Transverse colon (tissue), 4 donors: ENCODE measurements around the gene VBP1. TPM values are rescaled to one million over a fixed set of nuclear protein-coding genes. Genes with fewer than 3 reads are reported as not detected.

Source experiments
- DNase-seq: peaks from one replicate; pipeline ENCODE4 v3.0.0-alpha.2; 2019
- H3K27ac ChIP-seq, 4 donors: fragments of 200-600 bp; sonication (generic); 2 replicates each; pipeline ENCODE4 v1.5.1; 2016 to 2018; ENCODE audit warnings: inconsistent platforms in 4 of 4
- H3K27me3 ChIP-seq: fragments of 200-600 bp; sonication (generic); 2 replicates; pipeline ENCODE4 v1.5.1; 2017; ENCODE audit warnings: inconsistent platforms
- H3K36me3 ChIP-seq, 4 donors: fragments of 200-600 bp; sonication (generic); 2 replicates each; pipeline ENCODE4 v1.5.1; 2017 to 2019; ENCODE audit warnings: inconsistent platforms in 4 of 4
- H3K4me1 ChIP-seq, 4 donors: fragments of 200-600 bp; sonication (generic); 2 replicates each; pipeline ENCODE4 v1.5.1; 2017 to 2020; ENCODE audit warnings: inconsistent platforms in 4 of 4
- H3K4me3 ChIP-seq, 4 donors: fragments of 200-600 bp; sonication (generic); 1 replicate in 1 of 4; 2 replicates in 3 of 4; pipeline versions ENCODE4 v1.5.1 to v1.6.1; 2017 to 2019; ENCODE audit warnings: inconsistent platforms in 4 of 4
- H3K9me3 ChIP-seq, 2 donors: fragments of 200-600 bp; sonication (generic); 2 replicates each; pipeline ENCODE4 v1.5.1; 2017 to 2019; ENCODE audit warnings: inconsistent platforms in 2 of 2
- EP300 ChIP-seq: sonication (generic); formaldehyde crosslinking; IDR thresholded peaks from one replicate; pipeline ENCODE4 v1.6.1; 2017; ENCODE audit warnings: antibody characterized with exemption, low read depth
- POLR2A ChIP-seq: fragments of 450-650 bp; IDR thresholded peaks from one replicate; pipeline ENCODE4 v1.6.1; 2016; ENCODE audit warnings: antibody characterized with exemption, mild to moderate bottlenecking, moderate library complexity
- POLR2AphosphoS5 ChIP-seq, 3 donors: sonication (generic); formaldehyde crosslinking; IDR thresholded peaks; one replicate each; pipeline ENCODE4 v1.6.1; 2016; ENCODE audit warnings: antibody characterized with exemption in 3 of 3
- WGBS, 2 donors: methylation state at CpG; one replicate each; pipeline ENCODE4 v1.1.5; 2018; ENCODE audit warnings: low coverage in 1 of 2; 5-methylcytosine and 5-hydroxymethylcytosine counted together
- in situ Hi-C, 4 donors: fragments of 200-750 bp; cut with MboI; loops; one replicate each; pipeline versions ENCODE4 v1.15.0 to v1.15.1; 2017; ENCODE audit warnings: low sequenced_read_pairs in 3 of 4, low pct_ligation_motif_present in 1 of 4, low pct_unique_long_range_greater_than_20kb in 1 of 4
- intact Hi-C: fragments of 100-400 bp; cut with DNase I; formaldehyde crosslinking; loops from one replicate; pipeline ENCODE4 v1.15.1; 2023; ENCODE audit warnings: low total_unique reads
- total RNA-seq, 4 donors: library from RNA; depleted of rRNA; stranded (reverse); fragments of >200 nt; gene quantifications; one replicate each; pipeline ENCODE4 v1.1.0, GENCODE V29; 2016
- TF ChIP-seq, protein P1 (sequence below), 5 experiments: fragments of 200-600 bp in 3 of 5; fragments of 450-650 bp in 2 of 5; sonication (generic) in 3 of 5; IDR thresholded peaks; 1 replicate in 2 of 5; 2 replicates in 3 of 5; pipeline ENCODE4 v1.5.1; 2016 to 2017; ENCODE audit warnings: antibody characterized with exemption in 5 of 5, inconsistent platforms in 3 of 5, mild to moderate bottlenecking in 2 of 5, moderate library complexity in 1 of 5

The VBP1 gene, protein sequence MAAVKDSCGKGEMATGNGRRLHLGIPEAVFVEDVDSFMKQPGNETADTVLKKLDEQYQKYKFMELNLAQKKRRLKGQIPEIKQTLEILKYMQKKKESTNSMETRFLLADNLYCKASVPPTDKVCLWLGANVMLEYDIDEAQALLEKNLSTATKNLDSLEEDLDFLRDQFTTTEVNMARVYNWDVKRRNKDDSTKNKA
- 10 to 100 TPM in 3 of 4 donors, 1 to 10 TPM in 1; 6.0 to 24.5 (median 22.3) TPM for total RNA-seq

DNA sequence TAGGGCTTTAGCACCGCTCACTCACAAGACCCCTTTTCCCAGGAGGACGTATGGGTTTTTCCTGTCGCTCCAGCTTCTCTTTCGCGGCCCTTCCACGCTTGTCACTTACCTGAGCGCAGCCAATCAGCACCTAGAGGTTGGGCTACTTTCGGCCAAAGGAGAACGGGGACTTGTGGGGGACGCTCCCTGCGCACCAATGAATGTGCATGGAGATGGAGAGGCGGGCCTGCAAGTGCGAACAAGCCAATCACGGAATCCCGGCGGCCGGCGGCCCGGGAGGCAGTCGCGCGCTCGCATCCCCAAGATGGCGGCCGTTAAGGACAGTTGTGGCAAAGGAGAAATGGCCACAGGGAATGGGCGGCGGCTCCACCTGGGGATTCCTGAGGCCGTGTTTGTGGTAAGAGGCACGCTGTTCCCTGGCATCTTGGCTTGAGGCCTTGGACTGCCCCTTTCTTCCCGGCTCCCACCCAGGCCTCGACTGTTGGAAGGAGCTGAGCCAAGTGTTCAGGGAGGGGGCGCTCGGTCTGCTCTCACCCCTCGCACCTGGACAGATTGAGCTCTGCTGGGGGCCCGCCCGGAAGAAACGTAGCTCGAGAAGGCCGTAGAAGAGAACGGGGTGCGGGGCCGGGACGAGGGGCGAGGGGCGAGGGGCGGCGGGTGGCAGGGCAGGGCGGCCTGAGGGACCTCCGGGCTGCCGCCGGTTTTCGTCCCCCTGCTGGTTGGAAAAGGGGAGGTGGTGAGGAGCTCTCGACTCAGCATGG, at the start of gene VBP1:
VBP1 (plus strand) TSS at position 282 of the 761 bp plus-strand sequence; CDS start at position 305, 23 bp downstream.
- no peaks in the 10 kb centered on the region for H3K9me3 ChIP-seq
- H3K4me1 ChIP-seq, result peaks cover 0 to 19% (median 2%) of the 10 kb centered on the region in 4 donors
- peak within 1 kb of the TSS; percentile 51 to 79 (median 68) for H3K4me3 ChIP-seq
- DNase-seq, result peak; percentile 90
- 47% methylated on average over 53 of the region's 53 CpGs; no CpG with 5 or more reads in 1 of the 2 donors for WGBS, 2 donors
- intact Hi-C loops (no loop called here), in situ Hi-C loops (no loop called here)
- TF ChIP-seq POLR2AphosphoS5 (IDR thresholded peaks at IDR 0.05) (peak in 1 of 3 donors; percentile 29), POLR2A (no peak), EP300 (no peak)
- TF ChIP-seq, protein P1, sequence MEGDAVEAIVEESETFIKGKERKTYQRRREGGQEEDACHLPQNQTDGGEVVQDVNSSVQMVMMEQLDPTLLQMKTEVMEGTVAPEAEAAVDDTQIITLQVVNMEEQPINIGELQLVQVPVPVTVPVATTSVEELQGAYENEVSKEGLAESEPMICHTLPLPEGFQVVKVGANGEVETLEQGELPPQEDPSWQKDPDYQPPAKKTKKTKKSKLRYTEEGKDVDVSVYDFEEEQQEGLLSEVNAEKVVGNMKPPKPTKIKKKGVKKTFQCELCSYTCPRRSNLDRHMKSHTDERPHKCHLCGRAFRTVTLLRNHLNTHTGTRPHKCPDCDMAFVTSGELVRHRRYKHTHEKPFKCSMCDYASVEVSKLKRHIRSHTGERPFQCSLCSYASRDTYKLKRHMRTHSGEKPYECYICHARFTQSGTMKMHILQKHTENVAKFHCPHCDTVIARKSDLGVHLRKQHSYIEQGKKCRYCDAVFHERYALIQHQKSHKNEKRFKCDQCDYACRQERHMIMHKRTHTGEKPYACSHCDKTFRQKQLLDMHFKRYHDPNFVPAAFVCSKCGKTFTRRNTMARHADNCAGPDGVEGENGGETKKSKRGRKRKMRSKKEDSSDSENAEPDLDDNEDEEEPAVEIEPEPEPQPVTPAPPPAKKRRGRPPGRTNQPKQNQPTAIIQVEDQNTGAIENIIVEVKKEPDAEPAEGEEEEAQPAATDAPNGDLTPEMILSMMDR (IDR thresholded peaks at IDR 0.05), result peak; percentile 44 to 63 (median 50)
- no peaks in the 10 kb centered on the region for H3K36me3 ChIP-seq
- H3K27ac ChIP-seq, result peak within 1 kb of the TSS; percentile 84 to 92 (median 90)
- H3K27me3 ChIP-seq, result no peaks in the 10 kb centered on the region

DNA sequence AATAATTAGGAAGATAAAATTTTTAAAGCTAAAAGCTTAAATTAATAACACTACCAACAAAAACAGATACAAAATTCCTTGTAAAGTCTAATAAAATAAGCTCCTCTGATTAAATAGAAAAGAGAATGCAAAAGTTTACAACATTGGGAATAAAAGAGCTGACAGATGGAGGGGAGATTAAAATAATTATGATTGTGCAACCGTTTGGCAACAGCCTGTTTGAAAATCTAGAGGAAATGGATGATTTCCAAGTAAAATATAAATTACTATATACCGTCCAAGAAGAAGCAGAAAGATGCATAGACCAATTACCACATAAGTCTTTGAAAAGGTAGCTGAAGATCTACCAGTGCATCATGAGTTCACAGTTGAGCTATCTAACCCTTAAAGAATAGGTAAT, 46.4 kb upstream of the VBP1 start:
- DNase-seq, result no peak
- Histone ChIP-seq H3K36me3 (no peaks in the 10 kb centered on the region), H3K4me3 (no peak overlapping the region), H3K4me1 (no peaks in the 10 kb centered on the region), H3K9me3 (no peaks in the 10 kb centered on the region), H3K27ac (no peak overlapping the region), H3K27me3 (no peaks in the 10 kb centered on the region)
- WGBS, 2 donors, result 27% methylated on average over 2 of the region's 2 CpGs; no CpG with 5 or more reads in 1 of the 2 donors
- in situ Hi-C loops (no loop called here), intact Hi-C loops (no loop called here)
- TF ChIP-seq POLR2AphosphoS5 (IDR thresholded peaks at IDR 0.05), result no peak
- TF ChIP-seq, protein P1 (IDR thresholded peaks at IDR 0.05), result no peak
- no peak for TF ChIP-seq POLR2A
- TF ChIP-seq EP300, result no peak

DNA sequence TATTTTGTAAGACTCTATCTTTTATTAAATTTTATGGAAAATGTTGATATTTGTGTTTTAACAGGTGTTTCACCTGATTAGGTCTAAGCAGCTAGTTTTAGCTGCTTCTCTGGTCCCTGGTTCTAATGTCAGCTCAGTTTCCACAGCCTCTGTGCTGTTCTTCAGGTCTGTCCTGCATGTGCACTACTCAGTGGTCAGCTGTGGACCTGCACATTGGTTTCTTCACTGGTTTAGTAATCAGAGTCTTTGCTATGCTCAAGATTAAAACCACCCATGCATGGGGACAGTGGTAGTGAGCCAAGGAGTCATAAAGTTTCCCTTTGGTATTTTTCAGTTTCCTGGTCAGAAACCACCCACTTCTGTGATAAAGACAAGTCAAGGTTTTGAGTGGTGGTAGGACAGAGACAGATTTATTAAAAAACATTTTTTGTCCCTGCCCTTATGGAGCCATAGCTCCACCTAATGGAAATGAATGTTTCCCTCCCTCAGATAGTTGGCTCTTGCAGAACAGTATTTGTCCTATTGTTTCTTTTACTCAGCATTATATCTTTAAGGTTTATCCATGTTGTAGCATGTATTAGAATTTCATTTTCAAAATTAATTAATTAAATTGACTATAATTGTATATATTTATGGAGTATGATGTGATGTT, 36.8 kb upstream of the VBP1 start:
- Histone ChIP-seq H3K9me3 (no peaks in the 10 kb centered on the region), H3K27ac (no peak overlapping the region), H3K27me3 (no peaks in the 10 kb centered on the region), H3K4me3 (no peak overlapping the region), H3K4me1 (no peaks in the 10 kb centered on the region), H3K36me3 (no peaks in the 10 kb centered on the region)
- no peak for DNase-seq
- intact Hi-C loops (no loop called here), in situ Hi-C loops (no loop called here)
- no peak for TF ChIP-seq POLR2A
- TF ChIP-seq, protein P1 (IDR thresholded peaks at IDR 0.05), result no peak
- no peak for TF ChIP-seq POLR2AphosphoS5 (IDR thresholded peaks at IDR 0.05)
- TF ChIP-seq EP300, result no peak

DNA sequence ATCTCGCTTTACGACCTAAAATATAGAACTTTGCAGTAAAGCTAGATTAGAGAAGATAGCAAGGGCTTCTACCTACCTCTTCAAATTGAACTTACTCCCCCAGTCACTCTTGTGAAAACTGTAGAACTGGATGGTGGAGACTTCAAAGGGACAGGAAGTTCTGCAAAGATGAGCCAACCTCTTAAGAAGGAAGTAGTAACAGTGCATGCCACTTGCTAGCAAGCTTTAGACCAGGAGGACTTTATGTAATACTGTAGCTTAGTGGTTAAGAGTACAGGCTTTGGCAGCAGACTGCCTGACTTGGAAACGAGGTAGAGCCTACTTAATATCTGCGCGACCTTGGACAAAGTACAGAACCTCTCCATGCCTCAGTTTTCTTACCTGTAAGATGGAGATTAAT, 27.5 kb upstream of the VBP1 start:
- no peaks in the 10 kb centered on the region for H3K27me3 ChIP-seq
- H3K9me3 ChIP-seq, result no peaks in the 10 kb centered on the region
- DNase-seq, result no peak
- in situ Hi-C loops, result no loop called here
- H3K4me1 ChIP-seq, result no peaks in the 10 kb centered on the region
- intact Hi-C loops, result no loop called here
- H3K27ac ChIP-seq, result no peak overlapping the region
- no peak overlapping the region for H3K4me3 ChIP-seq
- H3K36me3 ChIP-seq, result no peaks in the 10 kb centered on the region
- WGBS, 2 donors, result 73% methylated on average over 5 of the region's 5 CpGs; no CpG with 5 or more reads in 1 of the 2 donors
- TF ChIP-seq, protein P1 (IDR thresholded peaks at IDR 0.05), result no peak
- TF ChIP-seq EP300, result no peak
